RKO (cell line): Measurements from ENCODE around the gene SLC25A30.
"Not testable (repeated sequence)": the region's sequence is repeated elsewhere in the genome, so short reads cannot be mapped to it uniquely, and the experiment has no call there.

Experiments used
- DNase-seq: peaks from one replicate; pipeline ENCODE4 v3.0.0-alpha.2; 2016; ENCODE audit warnings: low spot score

SLC25A30 gene

GRCh38 chr13:45391926-45392325 lies 26.2 kb downstream of the SLC25A30 start:
- DNase-seq: no peak

- DNase-seq: not testable (repeated sequence)
Observed at GRCh38 chr13:45391128-45391527, 27.0 kb downstream of the SLC25A30 start.

GRCh38 chr13:45390348-45390747 lies 27.8 kb downstream of the SLC25A30 start:
- DNase-seq: not testable (repeated sequence)

- DNase-seq: no peak
Observed at GRCh38 chr13:45388664-45389063, 29.5 kb downstream of the SLC25A30 start.

- DNase-seq: not testable (repeated sequence)
Observed at GRCh38 chr13:45386892-45387575, 31.1 kb downstream of the SLC25A30 start.

- DNase-seq: no peak
Observed at GRCh38 chr13:45385907-45386553, 32.1 kb downstream of the SLC25A30 start.

- no peak for DNase-seq
Observed at GRCh38 chr13:45385320-45385719, 32.9 kb downstream of the SLC25A30 start.

- DNase-seq: no peak
Observed at GRCh38 chr13:45384474-45385174, 33.5 kb downstream of the SLC25A30 start.

- DNase-seq: not testable (repeated sequence)
Observed at GRCh38 chr13:45382739-45383138, 35.4 kb downstream of the SLC25A30 start.

- no peak for DNase-seq
Observed at GRCh38 chr13:45381196-45381595, 37.0 kb downstream of the SLC25A30 start.

- DNase-seq: not testable (repeated sequence)
Observed at GRCh38 chr13:45380708-45381107, 37.5 kb downstream of the SLC25A30 start.

- not testable (repeated sequence) for DNase-seq
Observed at GRCh38 chr13:45379516-45379915, 38.7 kb downstream of the SLC25A30 start.

- not testable (repeated sequence) for DNase-seq
Observed at GRCh38 chr13:45378786-45379185, 39.4 kb downstream of the SLC25A30 start.

- not testable (repeated sequence) for DNase-seq
Observed at GRCh38 chr13:45377314-45377713, 40.9 kb downstream of the SLC25A30 start.

- DNase-seq: not testable (repeated sequence)
Observed at GRCh38 chr13:45376651-45377050, 41.5 kb downstream of the SLC25A30 start.

- no peak for DNase-seq
Observed at GRCh38 chr13:45374917-45375316, 43.3 kb downstream of the SLC25A30 start.

- DNase-seq: no peak
Observed at GRCh38 chr13:45373162-45373547, 45.0 kb downstream of the SLC25A30 start.

- DNase-seq: no peak
Observed at GRCh38 chr13:45372189-45373161, 45.7 kb downstream of the SLC25A30 start.

GRCh38 chr13:45370922-45371406 lies 47.2 kb downstream of the SLC25A30 start:
- DNase-seq: no peak

GRCh38 chr13:45369116-45369515 lies 49.1 kb downstream of the SLC25A30 start:
- DNase-seq: no peak

GRCh38 chr13:45368571-45368970 lies 49.6 kb downstream of the SLC25A30 start:
- no peak for DNase-seq

- no peak for DNase-seq
Observed at GRCh38 chr13:45368005-45368404, 50.2 kb downstream of the SLC25A30 start.
